ENCODE data around the gene UTP4. TPM values are rescaled to one million over a fixed set of nuclear protein-coding genes. Genes with fewer than 3 reads are reported as not detected.

The UTP4 gene
- total RNA-seq, 1 experiment from 2014 or later: 125 TPM

- intact Hi-C loops (cut with micrococcal nuclease): loop anchor here (10.0 kb wide), 1 partner anchor 80 kb away; no protein-coding TSS in a partner anchor
- Histone ChIP-seq H3K27me3 (ENCODE audit: insufficient read depth, low read length) (no peaks in the 10 kb centered on the region), H2AFZ (ENCODE audit: low read depth, low read length, poor library complexity, severe bottlenecking) (no peak overlapping the region), H3K4me2 (ENCODE audit: low read length) (no peak overlapping the region), H3K9me3 (ENCODE audit: control insufficient read depth in 1 of 2, insufficient read depth in 1 of 2, low read depth in 1 of 2, low read length in 2 of 2) (no peaks in the 10 kb centered on the region), H3K9ac (ENCODE audit: low read length) (no peak overlapping the region), H3K4me1 (ENCODE audit: control insufficient read depth in 1 of 2, insufficient read depth in 2 of 2, low read length in 2 of 2) (peaks cover 0 to 4% of the 10 kb centered on the region in 2 experiments; a peak in 2 of 4 replicates), H3K36me3 (ENCODE audit: control insufficient read depth in 1 of 2, insufficient read depth in 2 of 2, low read length in 2 of 2) (no peaks in the 10 kb centered on the region), H3K4me3 (replicated peaks in 1 of 2; ENCODE audit: low read depth in 1 of 2, low read length in 2 of 2) (no peak overlapping the region), H4K20me1 (ENCODE audit: insufficient read depth) (no peaks in the 10 kb centered on the region), H3K27ac (ENCODE audit: low read depth, low read length) (no peak overlapping the region), H3K79me2 (ENCODE audit: insufficient read depth, low read length) (peaks cover 86% of the 10 kb centered on the region), H3K9me2 (ENCODE audit: insufficient read depth) (no peaks in the 10 kb centered on the region)
- ChIA-PET RAD21 (ENCODE audit: low non-redundant PET in 1 of 2, low total read pairs in 2 of 2, uncharacterized antibody in 2 of 2, unreplicated experiment in 2 of 2) (no interaction called here), CTCF (no interaction called here), POLR2A (no interaction called here)
- no TSS peak for BruUV-seq (replicated peaks)
- no peak for ATAC-seq
- TF ChIP-seq FOSL1 (IDR thresholded peaks at IDR 0.05; ENCODE audit: low read depth): no peak
- TF ChIP-seq ZFX (IDR thresholded peaks at IDR 0.05): no peak
- TF ChIP-seq EZH2phosphoT487 (IDR thresholded peaks at IDR 0.05; ENCODE audit: borderline replicate concordance): no peak
- TF ChIP-seq, protein P1, sequence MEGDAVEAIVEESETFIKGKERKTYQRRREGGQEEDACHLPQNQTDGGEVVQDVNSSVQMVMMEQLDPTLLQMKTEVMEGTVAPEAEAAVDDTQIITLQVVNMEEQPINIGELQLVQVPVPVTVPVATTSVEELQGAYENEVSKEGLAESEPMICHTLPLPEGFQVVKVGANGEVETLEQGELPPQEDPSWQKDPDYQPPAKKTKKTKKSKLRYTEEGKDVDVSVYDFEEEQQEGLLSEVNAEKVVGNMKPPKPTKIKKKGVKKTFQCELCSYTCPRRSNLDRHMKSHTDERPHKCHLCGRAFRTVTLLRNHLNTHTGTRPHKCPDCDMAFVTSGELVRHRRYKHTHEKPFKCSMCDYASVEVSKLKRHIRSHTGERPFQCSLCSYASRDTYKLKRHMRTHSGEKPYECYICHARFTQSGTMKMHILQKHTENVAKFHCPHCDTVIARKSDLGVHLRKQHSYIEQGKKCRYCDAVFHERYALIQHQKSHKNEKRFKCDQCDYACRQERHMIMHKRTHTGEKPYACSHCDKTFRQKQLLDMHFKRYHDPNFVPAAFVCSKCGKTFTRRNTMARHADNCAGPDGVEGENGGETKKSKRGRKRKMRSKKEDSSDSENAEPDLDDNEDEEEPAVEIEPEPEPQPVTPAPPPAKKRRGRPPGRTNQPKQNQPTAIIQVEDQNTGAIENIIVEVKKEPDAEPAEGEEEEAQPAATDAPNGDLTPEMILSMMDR (IDR thresholded peaks at IDR 0.05 in 2 of 3, conservative IDR thresholded peaks at IDR 0.05 in 1 of 3; ENCODE audit: borderline replicate concordance in 1 of 3, insufficient read depth in 1 of 3, low read depth in 2 of 3, low read length in 2 of 3): no peak
- TF ChIP-seq, protein P2, sequence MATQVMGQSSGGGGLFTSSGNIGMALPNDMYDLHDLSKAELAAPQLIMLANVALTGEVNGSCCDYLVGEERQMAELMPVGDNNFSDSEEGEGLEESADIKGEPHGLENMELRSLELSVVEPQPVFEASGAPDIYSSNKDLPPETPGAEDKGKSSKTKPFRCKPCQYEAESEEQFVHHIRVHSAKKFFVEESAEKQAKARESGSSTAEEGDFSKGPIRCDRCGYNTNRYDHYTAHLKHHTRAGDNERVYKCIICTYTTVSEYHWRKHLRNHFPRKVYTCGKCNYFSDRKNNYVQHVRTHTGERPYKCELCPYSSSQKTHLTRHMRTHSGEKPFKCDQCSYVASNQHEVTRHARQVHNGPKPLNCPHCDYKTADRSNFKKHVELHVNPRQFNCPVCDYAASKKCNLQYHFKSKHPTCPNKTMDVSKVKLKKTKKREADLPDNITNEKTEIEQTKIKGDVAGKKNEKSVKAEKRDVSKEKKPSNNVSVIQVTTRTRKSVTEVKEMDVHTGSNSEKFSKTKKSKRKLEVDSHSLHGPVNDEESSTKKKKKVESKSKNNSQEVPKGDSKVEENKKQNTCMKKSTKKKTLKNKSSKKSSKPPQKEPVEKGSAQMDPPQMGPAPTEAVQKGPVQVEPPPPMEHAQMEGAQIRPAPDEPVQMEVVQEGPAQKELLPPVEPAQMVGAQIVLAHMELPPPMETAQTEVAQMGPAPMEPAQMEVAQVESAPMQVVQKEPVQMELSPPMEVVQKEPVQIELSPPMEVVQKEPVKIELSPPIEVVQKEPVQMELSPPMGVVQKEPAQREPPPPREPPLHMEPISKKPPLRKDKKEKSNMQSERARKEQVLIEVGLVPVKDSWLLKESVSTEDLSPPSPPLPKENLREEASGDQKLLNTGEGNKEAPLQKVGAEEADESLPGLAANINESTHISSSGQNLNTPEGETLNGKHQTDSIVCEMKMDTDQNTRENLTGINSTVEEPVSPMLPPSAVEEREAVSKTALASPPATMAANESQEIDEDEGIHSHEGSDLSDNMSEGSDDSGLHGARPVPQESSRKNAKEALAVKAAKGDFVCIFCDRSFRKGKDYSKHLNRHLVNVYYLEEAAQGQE (IDR thresholded peaks at IDR 0.05; ENCODE audit: low read depth): no peak
- TF ChIP-seq SIN3A (IDR thresholded peaks at IDR 0.05; ENCODE audit: low read depth): no peak
- TF ChIP-seq TCF7L2 (IDR thresholded peaks at IDR 0.05; ENCODE audit: borderline replicate concordance, extremely low read depth, insufficient read depth, insufficient read length): no peak
- TF ChIP-seq, protein P3, sequence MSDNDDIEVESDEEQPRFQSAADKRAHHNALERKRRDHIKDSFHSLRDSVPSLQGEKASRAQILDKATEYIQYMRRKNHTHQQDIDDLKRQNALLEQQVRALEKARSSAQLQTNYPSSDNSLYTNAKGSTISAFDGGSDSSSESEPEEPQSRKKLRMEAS (IDR thresholded peaks at IDR 0.05): no peak
- TF ChIP-seq CBX3 (IDR thresholded peaks at IDR 0.05; ENCODE audit: low read depth): no peak
- TF ChIP-seq POLR2AphosphoS5 (IDR thresholded peaks at IDR 0.05; ENCODE audit: low read depth, low read length): no peak
- TF ChIP-seq ZNF274 (IDR thresholded peaks at IDR 0.05; ENCODE audit: low read depth, low read length): no peak
- TF ChIP-seq, protein P4, sequence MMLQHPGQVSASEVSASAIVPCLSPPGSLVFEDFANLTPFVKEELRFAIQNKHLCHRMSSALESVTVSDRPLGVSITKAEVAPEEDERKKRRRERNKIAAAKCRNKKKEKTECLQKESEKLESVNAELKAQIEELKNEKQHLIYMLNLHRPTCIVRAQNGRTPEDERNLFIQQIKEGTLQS (IDR thresholded peaks at IDR 0.05): no peak
- no peak for DNase-seq (ENCODE audit: low read depth, low spot score)
Measured at GRCh38 chr16:69194488-69194887, 62.0 kb downstream of the UTP4 start.

Data from HCT116 (cell line).